ENCODE measurements around the gene SCGB2A2. TPM values are rescaled to one million over a fixed set of nuclear protein-coding genes. Genes with fewer than 3 reads are reported as not detected.

SCGB2A2 gene
- total RNA-seq, 1 donor from 2014 or later: not detected

GRCh38 chr11:62260261-62260953 is 9.6 kb upstream of the SCGB2A2 start:
- H3K4me3 ChIP-seq (ENCODE audit: low read depth, low read length): no peak overlapping the region
- DNase-seq (ENCODE audit: low read depth): no peak
- TF ChIP-seq CTCF (conservative IDR thresholded peaks at IDR 0.05; ENCODE audit: low read depth, low read length): no peak

- no peak overlapping the region for H3K4me3 ChIP-seq (ENCODE audit: low read depth, low read length)
- no peak for TF ChIP-seq CTCF (conservative IDR thresholded peaks at IDR 0.05; ENCODE audit: low read depth, low read length)
- DNase-seq (ENCODE audit: low read depth): no peak
Measured at GRCh38 chr11:62264004-62264403, 6.0 kb upstream of the SCGB2A2 start.

- H3K4me3 ChIP-seq (ENCODE audit: low read depth, low read length): no peak overlapping the region
- no peak for TF ChIP-seq CTCF (conservative IDR thresholded peaks at IDR 0.05; ENCODE audit: low read depth, low read length)
- no peak for DNase-seq (ENCODE audit: low read depth)
Measured at GRCh38 chr11:62266558-62266957, 3.4 kb upstream of the SCGB2A2 start.

- H3K4me3 ChIP-seq (ENCODE audit: low read depth, low read length): no peak overlapping the region
- no peak for DNase-seq (ENCODE audit: low read depth)
- no peak for TF ChIP-seq CTCF (conservative IDR thresholded peaks at IDR 0.05; ENCODE audit: low read depth, low read length)
Measured at GRCh38 chr11:62267050-62267449, 2.9 kb upstream of the SCGB2A2 start.

GRCh38 chr11:62267576-62267975 is 2.4 kb upstream of the SCGB2A2 start:
- TF ChIP-seq CTCF (conservative IDR thresholded peaks at IDR 0.05; ENCODE audit: low read depth, low read length): no peak
- H3K4me3 ChIP-seq (ENCODE audit: low read depth, low read length): no peak overlapping the region
- DNase-seq (ENCODE audit: low read depth): no peak

GRCh38 chr11:62273284-62273683 is 3.3 kb downstream of the SCGB2A2 start:
- no peak for TF ChIP-seq CTCF (conservative IDR thresholded peaks at IDR 0.05; ENCODE audit: low read depth, low read length)
- no peak overlapping the region for H3K4me3 ChIP-seq (ENCODE audit: low read depth, low read length)
- DNase-seq (ENCODE audit: low read depth): no peak

GRCh38 chr11:62273789-62274275 is 3.9 kb downstream of the SCGB2A2 start:
- DNase-seq (ENCODE audit: low read depth): no peak
- TF ChIP-seq CTCF (conservative IDR thresholded peaks at IDR 0.05; ENCODE audit: low read depth, low read length): no peak
- no peak overlapping the region for H3K4me3 ChIP-seq (ENCODE audit: low read depth, low read length)

All from epithelial cell of proximal tubule (primary cell).